ENCODE data around the gene TRIM49D1.
"Not testable (repeated sequence)": the region's sequence is repeated elsewhere in the genome, so short reads cannot be mapped to it uniquely, and the experiment has no call there.

TRIM49D1 gene, protein sequence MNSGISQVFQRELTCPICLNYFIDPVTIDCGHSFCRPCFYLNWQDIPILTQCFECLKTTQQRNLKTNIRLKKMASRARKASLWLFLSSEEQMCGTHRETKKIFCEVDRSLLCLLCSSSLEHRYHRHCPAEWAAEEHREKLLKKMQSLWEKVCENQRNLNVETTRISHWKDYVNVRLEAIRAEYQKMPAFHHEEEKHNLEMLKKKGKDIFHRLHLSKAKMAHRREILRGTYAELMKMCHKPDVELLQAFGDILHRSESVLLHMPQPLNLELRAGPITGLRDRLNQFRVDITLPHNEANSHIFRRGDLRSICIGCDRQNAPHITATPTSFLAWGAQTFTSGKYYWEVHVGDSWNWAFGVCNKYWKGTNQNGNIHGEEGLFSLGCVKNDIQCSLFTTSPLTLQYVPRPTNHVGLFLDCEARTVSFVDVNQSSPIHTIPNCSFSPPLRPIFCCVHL
- total RNA-seq, result 0 reads per million in 9 experiments

DNA sequence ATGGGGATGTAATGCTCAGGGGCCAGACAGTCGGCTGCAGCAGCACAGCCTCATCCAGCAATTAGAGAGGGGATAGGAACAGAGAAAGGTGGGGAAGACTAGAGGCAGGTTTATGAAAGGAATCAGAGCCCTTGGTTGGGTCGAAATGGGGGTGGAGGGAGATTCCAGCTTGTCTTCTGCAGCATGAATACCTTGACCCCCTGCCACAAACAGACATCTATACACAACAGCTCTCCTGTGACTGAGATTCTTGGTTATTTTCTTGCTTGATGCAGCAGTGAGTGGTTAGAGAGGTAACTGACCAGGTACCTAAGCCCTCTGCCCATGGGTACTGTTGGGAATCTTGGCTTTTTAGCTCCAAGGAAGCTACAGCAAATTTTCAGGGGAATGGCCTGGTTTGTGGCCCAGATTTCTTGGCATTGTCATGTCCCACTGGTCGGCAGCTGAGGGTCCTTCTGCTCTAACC is at the start of gene TRIM49D1:
TRIM49D1 (minus strand) TSS at position 51 of the 466 bp plus-strand sequence. CDS start 4,535 bp downstream, outside the sequence.
- Mint-ChIP-seq H3K4me1 (ENCODE audit: low read depth in 2 of 2) (no peaks in the 10 kb centered on the region), H3K9me3 (no peaks in the 10 kb centered on the region), H3K27me3 (no peaks in the 10 kb centered on the region), H3K4me3 (no peak within 1 kb of the TSS), H3K27ac (no peak within 1 kb of the TSS), H3K36me3 (ENCODE audit: insufficient read depth) (no peaks in the 10 kb centered on the region)
- ATAC-seq (replicated peaks) (no peak), DNase-seq (no peak)

DNA sequence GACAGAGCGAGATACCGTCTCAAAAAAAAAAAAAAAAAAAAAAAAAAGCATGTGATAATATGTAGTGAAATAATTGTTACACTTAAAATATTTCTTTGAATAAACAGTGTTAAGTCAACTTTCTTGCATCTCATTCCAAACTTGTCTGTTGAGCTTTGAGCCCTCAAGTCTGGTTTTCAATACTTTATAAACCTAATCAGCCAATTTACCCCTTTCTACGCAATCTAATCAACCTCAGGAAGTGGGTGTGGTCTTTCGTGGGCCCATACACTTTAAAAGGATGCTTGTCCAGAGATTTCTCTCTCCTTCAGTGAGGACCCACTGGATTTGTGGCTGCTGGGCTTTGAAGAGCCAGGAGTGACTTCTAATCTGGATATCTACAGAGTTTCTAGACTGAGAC is 43.7 kb upstream of the TRIM49D1 start, which contains the start of gene TRIM64:
TRIM64 (plus strand) TSS at position 301 of the 400 bp plus-strand sequence. CDS start 2,467 bp downstream, outside the sequence.
- not testable (repeated sequence) for ATAC-seq (replicated peaks); H3K4me1 Mint-ChIP-seq (ENCODE audit: low read depth in 2 of 2); H3K9me3 Mint-ChIP-seq; DNase-seq; H3K36me3 Mint-ChIP-seq (ENCODE audit: insufficient read depth); H3K27me3 Mint-ChIP-seq; H3K27ac Mint-ChIP-seq; H3K4me3 Mint-ChIP-seq

DNA sequence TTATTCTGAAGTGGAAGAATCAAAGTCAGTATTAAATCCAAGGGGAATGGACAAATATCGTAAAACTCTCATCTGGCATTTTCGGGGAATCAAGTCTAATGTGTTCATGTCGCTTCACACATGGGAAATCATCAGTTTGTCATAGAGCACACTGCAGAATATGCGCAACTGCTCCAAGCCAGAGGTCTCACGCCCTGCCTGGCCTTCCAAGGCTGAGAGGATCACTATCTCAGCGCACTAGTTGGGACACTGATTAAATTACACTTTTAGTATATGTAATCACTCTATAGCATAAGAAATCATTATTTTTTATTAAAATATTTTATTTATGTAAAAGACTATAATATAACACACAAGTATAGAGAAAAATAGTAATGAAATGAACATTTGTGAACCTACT is 38.8 kb upstream of the TRIM49D1 start:
- H3K36me3 Mint-ChIP-seq (ENCODE audit: insufficient read depth); H3K4me3 Mint-ChIP-seq; H3K27ac Mint-ChIP-seq; H3K4me1 Mint-ChIP-seq (ENCODE audit: low read depth in 2 of 2); H3K27me3 Mint-ChIP-seq; DNase-seq; H3K9me3 Mint-ChIP-seq; ATAC-seq (replicated peaks): not testable (repeated sequence)

DNA sequence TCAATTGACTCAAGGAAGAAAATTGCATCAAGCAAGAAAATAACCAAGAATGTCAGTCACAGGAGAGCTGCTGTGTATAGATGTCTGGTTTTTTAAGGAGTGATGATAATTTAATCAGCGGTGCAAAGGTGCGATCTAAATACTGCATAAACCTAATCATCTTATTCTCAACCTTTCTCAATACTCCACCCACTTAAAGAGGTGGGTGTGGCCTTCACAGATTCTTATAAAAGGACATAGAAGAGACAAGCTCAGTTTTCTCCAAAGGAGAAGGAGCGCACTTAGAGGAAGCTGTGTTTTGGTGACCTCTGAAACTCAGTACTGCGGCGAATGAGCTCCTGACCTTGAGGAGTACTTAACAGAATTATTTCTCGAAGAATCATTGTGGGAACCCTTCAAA is 1.7 kb upstream of the TRIM49D1 start, which contains the start of gene TRIM49D2:
TRIM49D2 (plus strand) TSS at position 301 of the 400 bp plus-strand sequence. CDS start 2,698 bp downstream, outside the sequence.
- not testable (repeated sequence) for H3K27me3 Mint-ChIP-seq; H3K9me3 Mint-ChIP-seq; H3K27ac Mint-ChIP-seq; H3K4me3 Mint-ChIP-seq; H3K4me1 Mint-ChIP-seq (ENCODE audit: low read depth in 2 of 2); DNase-seq; H3K36me3 Mint-ChIP-seq (ENCODE audit: insufficient read depth); ATAC-seq (replicated peaks)

DNA sequence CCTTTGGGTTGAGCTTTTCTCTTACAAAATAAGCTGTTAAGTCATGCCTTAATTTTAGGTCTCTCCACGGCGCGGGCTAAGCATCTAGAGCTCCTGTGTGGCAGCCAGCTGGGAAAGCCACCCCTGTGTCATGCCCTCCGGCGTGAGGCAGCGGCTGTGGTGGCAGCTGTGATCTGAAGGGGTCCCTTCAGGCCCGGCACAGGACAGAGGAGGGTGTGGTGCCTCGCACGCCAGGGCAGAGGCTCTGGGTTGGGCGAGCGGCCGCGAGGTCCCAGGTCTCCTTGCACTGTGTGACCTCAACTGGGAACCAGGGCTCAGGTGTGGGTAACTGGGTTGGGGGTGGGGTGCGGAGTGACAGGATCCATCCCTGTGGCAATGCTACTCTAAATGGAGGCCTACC is 21.2 kb downstream of the TRIM49D1 start:
- ATAC-seq (replicated peaks); H3K9me3 Mint-ChIP-seq; H3K27me3 Mint-ChIP-seq; H3K4me3 Mint-ChIP-seq; H3K36me3 Mint-ChIP-seq (ENCODE audit: insufficient read depth); DNase-seq; H3K27ac Mint-ChIP-seq; H3K4me1 Mint-ChIP-seq (ENCODE audit: low read depth in 2 of 2): not testable (repeated sequence)

DNA sequence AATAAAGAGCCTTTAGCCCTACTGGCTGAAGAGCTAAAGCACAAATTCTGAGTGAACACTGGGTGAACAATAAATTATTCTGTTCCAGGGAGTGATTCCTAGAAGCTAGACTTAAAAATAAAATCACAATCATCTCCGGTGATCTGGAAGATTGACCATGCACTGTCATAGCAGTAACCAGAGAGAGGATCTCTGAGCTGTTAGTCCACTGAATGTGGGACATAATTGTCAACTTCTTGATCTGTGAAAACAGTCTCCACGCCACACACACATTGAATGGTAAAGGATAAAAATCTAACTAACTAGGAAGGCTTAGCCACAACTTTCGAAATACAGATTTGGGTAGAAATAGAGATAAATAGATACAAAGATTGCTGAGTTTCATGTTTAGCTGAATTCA is 28.8 kb downstream of the TRIM49D1 start:
- H3K27ac Mint-ChIP-seq; H3K9me3 Mint-ChIP-seq; H3K4me1 Mint-ChIP-seq (ENCODE audit: low read depth in 2 of 2); H3K36me3 Mint-ChIP-seq (ENCODE audit: insufficient read depth); H3K4me3 Mint-ChIP-seq; DNase-seq; ATAC-seq (replicated peaks); H3K27me3 Mint-ChIP-seq: not testable (repeated sequence)

DNA sequence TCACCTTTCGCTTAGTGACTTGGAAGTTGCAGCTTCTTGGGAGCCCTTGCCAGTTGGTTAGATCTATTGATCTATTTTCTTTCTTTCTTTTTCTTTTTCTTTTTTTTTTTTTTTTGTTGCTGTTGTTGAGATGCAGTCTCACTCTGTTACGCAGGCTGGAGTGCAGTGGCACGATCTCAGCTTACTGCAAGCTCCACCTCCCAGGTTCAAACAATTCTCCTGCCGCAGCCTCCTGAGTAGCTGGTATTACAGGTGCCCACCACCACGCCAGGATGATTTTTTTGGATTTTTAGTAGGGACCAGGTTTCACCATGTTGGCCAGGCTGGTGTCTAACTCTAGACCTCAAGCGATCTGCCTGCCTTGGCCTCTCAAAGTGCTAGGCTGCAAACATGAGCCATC is 44.5 kb downstream of the TRIM49D1 start:
- not testable (repeated sequence) for H3K4me3 Mint-ChIP-seq; H3K27me3 Mint-ChIP-seq; H3K36me3 Mint-ChIP-seq (ENCODE audit: insufficient read depth); ATAC-seq (replicated peaks); DNase-seq; H3K4me1 Mint-ChIP-seq (ENCODE audit: low read depth in 2 of 2); H3K27ac Mint-ChIP-seq; H3K9me3 Mint-ChIP-seq

DNA sequence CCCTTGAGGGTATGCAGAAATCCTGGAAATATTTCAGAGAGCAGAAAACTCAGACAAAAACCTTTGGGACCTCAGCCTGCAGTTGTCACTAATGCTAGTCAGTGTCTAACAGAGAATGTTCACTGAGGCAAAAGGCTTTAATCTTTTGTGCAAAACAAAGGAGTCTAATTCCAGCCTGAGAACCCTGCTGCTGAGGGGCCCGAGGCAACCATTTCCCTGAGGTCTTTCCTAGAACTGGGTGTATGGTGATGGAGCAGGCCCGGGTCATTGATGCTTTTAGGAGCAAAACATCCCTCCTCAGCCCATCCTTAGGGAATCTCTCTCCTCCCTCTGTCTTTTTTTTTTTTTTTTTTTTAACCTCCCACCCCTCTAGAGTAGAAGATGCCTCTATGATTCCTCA is 49.5 kb downstream of the TRIM49D1 start:
- DNase-seq; H3K9me3 Mint-ChIP-seq; H3K27me3 Mint-ChIP-seq; H3K4me3 Mint-ChIP-seq; ATAC-seq (replicated peaks); H3K4me1 Mint-ChIP-seq (ENCODE audit: low read depth in 2 of 2); H3K27ac Mint-ChIP-seq; H3K36me3 Mint-ChIP-seq (ENCODE audit: insufficient read depth): not testable (repeated sequence)

DNA sequence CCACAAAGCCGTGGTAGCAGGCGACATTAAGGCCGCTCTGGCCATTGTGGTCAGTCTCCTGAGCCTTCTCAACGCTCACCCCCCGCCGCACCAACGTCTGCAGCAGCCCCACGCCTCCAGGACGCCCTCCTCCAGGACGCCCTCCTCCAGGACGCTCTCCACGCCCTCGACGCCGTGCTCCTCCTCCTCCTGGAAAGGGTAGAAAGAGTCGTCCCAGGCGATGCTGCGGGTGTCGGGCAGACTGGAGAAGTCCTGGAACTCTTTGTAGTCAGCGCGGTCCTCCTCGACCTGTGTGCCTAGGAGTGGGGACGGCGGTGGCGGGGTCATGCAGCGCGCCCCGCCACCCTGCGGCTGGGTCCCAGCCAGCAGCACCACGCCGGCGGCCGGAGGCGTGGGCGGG is 56.8 kb downstream of the TRIM49D1 start:
- ATAC-seq (replicated peaks), result not testable (repeated sequence)

DNA sequence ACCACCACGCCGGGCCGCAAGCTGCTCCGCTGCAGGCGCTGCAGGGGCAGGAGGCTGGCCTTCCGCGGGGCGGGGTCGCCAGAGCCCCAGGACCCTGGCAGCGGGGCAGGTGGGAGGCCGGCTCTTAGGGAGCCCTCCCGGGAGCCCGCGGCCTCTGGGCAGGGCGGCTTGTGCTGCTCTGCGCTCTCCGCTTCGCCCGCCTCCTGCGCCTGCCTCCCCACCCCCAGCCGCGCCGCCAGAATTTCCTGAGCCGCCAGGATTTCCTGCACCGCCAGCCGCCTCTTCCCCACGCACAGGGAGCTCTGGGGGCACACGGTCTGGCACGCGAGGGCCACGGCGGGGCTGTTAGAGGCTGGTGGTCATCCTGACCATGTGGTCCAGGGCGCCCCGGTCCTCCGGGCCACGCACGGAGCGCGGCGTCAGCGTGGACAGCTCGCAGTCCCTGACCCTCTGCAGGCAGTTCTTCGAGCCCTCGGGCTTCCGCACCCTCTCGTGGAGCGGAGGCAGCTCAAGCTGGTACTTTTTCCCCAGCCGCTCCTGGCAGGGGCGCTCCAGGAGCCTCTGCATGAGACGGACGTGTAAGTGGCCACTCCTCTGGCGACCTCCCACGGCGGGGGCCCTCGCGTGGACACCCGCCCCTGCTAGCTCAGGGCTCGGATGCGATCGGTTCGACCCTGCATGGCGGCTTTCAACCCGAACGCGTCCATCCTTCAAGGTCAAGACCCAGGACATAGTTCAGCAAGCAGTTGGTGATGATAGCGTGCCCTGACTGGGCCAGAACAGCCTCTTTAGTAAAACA is 57.9 kb downstream of the TRIM49D1 start:
- not testable (repeated sequence) for DNase-seq; H3K27ac Mint-ChIP-seq; ATAC-seq (replicated peaks); H3K4me3 Mint-ChIP-seq; H3K27me3 Mint-ChIP-seq; H3K4me1 Mint-ChIP-seq (ENCODE audit: low read depth in 2 of 2); H3K36me3 Mint-ChIP-seq (ENCODE audit: insufficient read depth); H3K9me3 Mint-ChIP-seq

More for the DNA sequence above, 56.8 kb downstream of the TRIM49D1 start:
- H3K4me1 Mint-ChIP-seq (ENCODE audit: low read depth in 2 of 2); H3K36me3 Mint-ChIP-seq (ENCODE audit: insufficient read depth); H3K9me3 Mint-ChIP-seq; H3K27me3 Mint-ChIP-seq; DNase-seq; H3K27ac Mint-ChIP-seq; H3K4me3 Mint-ChIP-seq: not testable (repeated sequence)
